Left ventricle myocardium inferior (tissue), 1 donor: ENCODE results near the gene SASS6. TPM values are rescaled to one million over a fixed set of nuclear protein-coding genes. Genes with fewer than 3 reads are reported as not detected.

Experiments
- DNase-seq: peaks from one replicate; pipeline ENCODE4 v3.0.0-alpha.2; 2020
- H3K27ac ChIP-seq: fragments of 200-600 bp; replicated peaks from 2 replicates; pipeline ENCODE4 v1.8.0; 2021
- H3K27me3 ChIP-seq: fragments of 200-600 bp; 2 replicates; pipeline ENCODE4 v1.8.0; 2021; ENCODE audit warnings: low read depth
- H3K36me3 ChIP-seq: fragments of 200-600 bp; 2 replicates; pipeline ENCODE4 v1.8.0; 2021
- H3K4me1 ChIP-seq: fragments of 200-600 bp; 2 replicates; pipeline ENCODE4 v1.8.0; 2021
- H3K4me3 ChIP-seq: fragments of 200-600 bp; 2 replicates; pipeline ENCODE4 v1.8.0; 2021; ENCODE audit warnings: mild to moderate bottlenecking, moderate library complexity
- H3K9me3 ChIP-seq: fragments of 200-600 bp; replicated peaks from 2 replicates; pipeline ENCODE4 v1.8.0; 2021
- CTCF ChIP-seq: fragments of 200-600 bp; IDR thresholded peaks from 2 replicates; pipeline ENCODE4 v1.8.0; 2021; ENCODE audit warnings: antibody characterized with exemption, mild to moderate bottlenecking, borderline replicate concordance
- intact Hi-C: fragments of 100-400 bp; cut with micrococcal nuclease; formaldehyde crosslinking; loops from one replicate; pipeline ENCODE4 v1.11.0; 2022
- total RNA-seq: library from RNA; stranded (reverse); fragmentation: NEBNext Ultra II Directional; extraction: Animal tissue kit (Norgen Biotek cat#: 25700); gene quantifications from one replicate; pipeline ENCODE4 v1.2.1, GENCODE V29; 2021
- donor health status: DM: no; HTN: yes; CAD: no; lungs with severe emphysema.

The SASS6 gene
- total RNA-seq, 1 donor from 2014 or later, result 2.1 TPM

GRCh38 chr1:100045206-100045605 lies 87.5 kb downstream of the SASS6 start:
- Histone ChIP-seq H3K27ac (no peak overlapping the region), H3K36me3 (no peaks in the 10 kb centered on the region), H3K9me3 (peaks cover 10% of the 10 kb centered on the region), H3K4me3 (no peak overlapping the region), H3K27me3 (no peaks in the 10 kb centered on the region), H3K4me1 (peaks cover 62% of the 10 kb centered on the region)
- TF ChIP-seq CTCF, result no peak
- no peak for DNase-seq
- intact Hi-C loops, result no loop called here

GRCh38 chr1:100039591-100039990 lies 93.1 kb downstream of the SASS6 start:
- Histone ChIP-seq H3K4me3 (peak overlapping the region; percentile 97), H3K36me3 (no peaks in the 10 kb centered on the region), H3K9me3 (peaks cover 2% of the 10 kb centered on the region), H3K27me3 (no peaks in the 10 kb centered on the region), H3K4me1 (peaks cover 60% of the 10 kb centered on the region), H3K27ac (peak overlapping the region; percentile 97)
- no peak for DNase-seq
- intact Hi-C loops, result no loop called here
- TF ChIP-seq CTCF, result no peak

- peak; percentile 53 for DNase-seq
- Histone ChIP-seq H3K27me3 (no peaks in the 10 kb centered on the region), H3K4me1 (peaks cover 60% of the 10 kb centered on the region), H3K36me3 (no peaks in the 10 kb centered on the region), H3K4me3 (peak overlapping the region; percentile 97), H3K27ac (peak overlapping the region; percentile 97), H3K9me3 (no peaks in the 10 kb centered on the region)
- TF ChIP-seq CTCF, result no peak
- intact Hi-C loops, result no loop called here
Observed at GRCh38 chr1:100038660-100039287, 94.0 kb downstream of the SASS6 start.

GRCh38 chr1:100037927-100038659 lies 94.6 kb downstream of the SASS6 start:
- Histone ChIP-seq H3K27ac (peak overlapping the region; percentile 97), H3K4me3 (peak overlapping the region; percentile 97), H3K36me3 (no peaks in the 10 kb centered on the region), H3K27me3 (no peaks in the 10 kb centered on the region), H3K9me3 (no peaks in the 10 kb centered on the region), H3K4me1 (peaks cover 60% of the 10 kb centered on the region)
- peak; percentile 92 for DNase-seq
- no peak for TF ChIP-seq CTCF
- intact Hi-C loops, result no loop called here

GRCh38 chr1:100037656-100037926 lies 95.1 kb downstream of the SASS6 start:
- intact Hi-C loops, result no loop called here
- DNase-seq, result no peak
- no peaks in the 10 kb centered on the region for H3K9me3 ChIP-seq
- no peak for TF ChIP-seq CTCF
- peaks cover 58% of the 10 kb centered on the region for H3K4me1 ChIP-seq
- no peaks in the 10 kb centered on the region for H3K27me3 ChIP-seq
- H3K4me3 ChIP-seq, result peak overlapping the region; percentile 97
- H3K27ac ChIP-seq, result peak overlapping the region; percentile 97
- no peaks in the 10 kb centered on the region for H3K36me3 ChIP-seq
